Memory B cell (primary cell): ENCODE results near the gene ALCAM.

ENCODE experiments used
- ATAC-seq: fragments of 150-1000 bp; cut with Tn5 transposase; 2 replicates; pipeline ENCODE4 v1.10.0; 2021; ENCODE audit warnings: low read depth, mild to moderate bottlenecking, moderate library complexity
- DNase-seq, 2 donors: peaks; one replicate each; pipeline ENCODE4 v3.0.0; 2022; ENCODE audit warnings: low spot score in 2 of 2
- H3K27ac Mint-ChIP-seq: one replicate; pipeline ENCODE4 v1.8.0; 2022; ENCODE audit warnings: mild to moderate bottlenecking, moderate library complexity, mixed read lengths
- H3K27me3 Mint-ChIP-seq: one replicate; pipeline ENCODE4 v1.8.0; 2022; ENCODE audit warnings: mixed read lengths
- H3K36me3 Mint-ChIP-seq: one replicate; pipeline ENCODE4 v1.8.0; 2022; ENCODE audit warnings: mild to moderate bottlenecking, mixed read lengths
- H3K4me1 Mint-ChIP-seq: one replicate; pipeline ENCODE4 v1.8.0; 2022; ENCODE audit warnings: mixed read lengths
- H3K4me3 Mint-ChIP-seq: one replicate; pipeline ENCODE4 v1.8.0; 2022; ENCODE audit warnings: mild to moderate bottlenecking, moderate library complexity, mixed read lengths
- H3K9me3 Mint-ChIP-seq: one replicate; pipeline ENCODE4 v1.8.0; 2022; ENCODE audit warnings: mixed read lengths

The ALCAM gene

GRCh38 chr3:105444725-105445124 lies 78.0 kb downstream of the ALCAM start:
- ATAC-seq: no peak
- Mint-ChIP-seq H3K4me3 (no peak overlapping the region), H3K27me3 (no peaks in the 10 kb centered on the region), H3K9me3 (no peaks in the 10 kb centered on the region), H3K36me3 (peaks cover 11% of the 10 kb centered on the region), H3K4me1 (peaks cover 12% of the 10 kb centered on the region), H3K27ac (no peak overlapping the region)
- no peak for DNase-seq

GRCh38 chr3:105448338-105448982 lies 81.8 kb downstream of the ALCAM start:
- Mint-ChIP-seq H3K27me3 (no peaks in the 10 kb centered on the region), H3K4me3 (no peak overlapping the region), H3K4me1 (peaks cover 20% of the 10 kb centered on the region), H3K9me3 (peaks cover 6% of the 10 kb centered on the region), H3K36me3 (peaks cover 24% of the 10 kb centered on the region), H3K27ac (no peak overlapping the region)
- no peak for ATAC-seq
- DNase-seq: no peak

- no peak overlapping the region for H3K27ac Mint-ChIP-seq
- no peaks in the 10 kb centered on the region for H3K27me3 Mint-ChIP-seq
- H3K4me1 Mint-ChIP-seq: peaks cover 20% of the 10 kb centered on the region
- ATAC-seq (no peak), DNase-seq (no peak)
- peaks cover 6% of the 10 kb centered on the region for H3K9me3 Mint-ChIP-seq
- H3K4me3 Mint-ChIP-seq: no peak overlapping the region
- peaks cover 21% of the 10 kb centered on the region for H3K36me3 Mint-ChIP-seq
These were observed 82.7 kb downstream of the ALCAM start for GRCh38 chr3:105449414-105449813.

GRCh38 chr3:105456017-105456416 lies 89.3 kb downstream of the ALCAM start:
- Mint-ChIP-seq H3K4me1 (peaks cover 29% of the 10 kb centered on the region), H3K4me3 (no peak overlapping the region), H3K27me3 (no peaks in the 10 kb centered on the region), H3K27ac (no peak overlapping the region), H3K9me3 (peaks cover under 1% of the 10 kb centered on the region), H3K36me3 (peaks cover 12% of the 10 kb centered on the region)
- DNase-seq (no peak), ATAC-seq (no peak)

GRCh38 chr3:105458518-105459215 lies 92.0 kb downstream of the ALCAM start:
- DNase-seq (no peak), ATAC-seq (no peak)
- Mint-ChIP-seq H3K36me3 (no peaks in the 10 kb centered on the region), H3K9me3 (no peaks in the 10 kb centered on the region), H3K4me3 (no peak overlapping the region), H3K27me3 (no peaks in the 10 kb centered on the region), H3K27ac (no peak overlapping the region), H3K4me1 (peaks cover 23% of the 10 kb centered on the region)

- Mint-ChIP-seq H3K27ac (no peak overlapping the region), H3K4me3 (no peak overlapping the region), H3K4me1 (peaks cover 24% of the 10 kb centered on the region), H3K27me3 (no peaks in the 10 kb centered on the region), H3K9me3 (no peaks in the 10 kb centered on the region), H3K36me3 (no peaks in the 10 kb centered on the region)
- ATAC-seq (no peak), DNase-seq (no peak)
These were observed 93.0 kb downstream of the ALCAM start for GRCh38 chr3:105459566-105460290.

GRCh38 chr3:105463620-105464019 lies 96.9 kb downstream of the ALCAM start:
- Mint-ChIP-seq H3K4me1 (peaks cover 22% of the 10 kb centered on the region), H3K27ac (no peak overlapping the region), H3K9me3 (no peaks in the 10 kb centered on the region), H3K4me3 (no peak overlapping the region), H3K36me3 (no peaks in the 10 kb centered on the region), H3K27me3 (no peaks in the 10 kb centered on the region)
- ATAC-seq: no peak
- DNase-seq: no peak

- Mint-ChIP-seq H3K4me1 (peaks cover 8% of the 10 kb centered on the region), H3K4me3 (no peak overlapping the region), H3K27me3 (no peaks in the 10 kb centered on the region), H3K36me3 (no peaks in the 10 kb centered on the region), H3K27ac (peak overlapping the region; percentile 15), H3K9me3 (no peaks in the 10 kb centered on the region)
- no peak for DNase-seq
- no peak for ATAC-seq
These were observed 98.6 kb downstream of the ALCAM start for GRCh38 chr3:105465251-105465853.

GRCh38 chr3:105466072-105466471 lies 99.4 kb downstream of the ALCAM start:
- Mint-ChIP-seq H3K4me3 (no peak overlapping the region), H3K4me1 (peaks cover 6% of the 10 kb centered on the region), H3K36me3 (no peaks in the 10 kb centered on the region), H3K27me3 (no peaks in the 10 kb centered on the region), H3K27ac (no peak overlapping the region), H3K9me3 (no peaks in the 10 kb centered on the region)
- DNase-seq: no peak
- no peak for ATAC-seq

GRCh38 chr3:105466495-105467404 lies 100.0 kb downstream of the ALCAM start:
- H3K9me3 Mint-ChIP-seq: no peaks in the 10 kb centered on the region
- H3K4me3 Mint-ChIP-seq: no peak overlapping the region
- no peak for ATAC-seq
- no peaks in the 10 kb centered on the region for H3K27me3 Mint-ChIP-seq
- H3K27ac Mint-ChIP-seq: no peak overlapping the region
- H3K36me3 Mint-ChIP-seq: no peaks in the 10 kb centered on the region
- DNase-seq: no peak
- peaks cover 7% of the 10 kb centered on the region for H3K4me1 Mint-ChIP-seq

- Mint-ChIP-seq H3K4me3 (no peak overlapping the region), H3K27ac (no peak overlapping the region), H3K36me3 (peaks cover 2% of the 10 kb centered on the region), H3K27me3 (no peaks in the 10 kb centered on the region), H3K4me1 (peaks cover 9% of the 10 kb centered on the region), H3K9me3 (peaks cover 2% of the 10 kb centered on the region)
- no peak for DNase-seq
- no peak for ATAC-seq
These were observed 104.1 kb downstream of the ALCAM start for GRCh38 chr3:105470851-105471250.

GRCh38 chr3:105473521-105474223 lies 107.0 kb downstream of the ALCAM start:
- Mint-ChIP-seq H3K36me3 (peaks cover 23% of the 10 kb centered on the region), H3K4me1 (peaks cover 14% of the 10 kb centered on the region), H3K27ac (no peak overlapping the region), H3K9me3 (peaks cover 13% of the 10 kb centered on the region), H3K4me3 (no peak overlapping the region), H3K27me3 (no peaks in the 10 kb centered on the region)
- ATAC-seq (no peak), DNase-seq (no peak)

GRCh38 chr3:105480768-105481167 lies 114.1 kb downstream of the ALCAM start:
- Mint-ChIP-seq H3K36me3 (peaks cover 22% of the 10 kb centered on the region), H3K4me3 (no peak overlapping the region), H3K4me1 (peaks cover 6% of the 10 kb centered on the region), H3K27ac (no peak overlapping the region), H3K9me3 (peaks cover 12% of the 10 kb centered on the region), H3K27me3 (no peaks in the 10 kb centered on the region)
- ATAC-seq (no peak), DNase-seq (no peak)
